Fibroblast of upper back skin (primary cell): ENCODE data around the gene RPL39L.
"Not testable (repeated sequence)": the region's sequence is repeated elsewhere in the genome, so short reads cannot be mapped to it uniquely, and the experiment has no call there.

Source experiments
- DNase-seq: peaks from one replicate; pipeline ENCODE4 v3.0.0-alpha.2; 2013

RPL39L gene

GRCh38 chr3:187139126-187139894 is at the start of gene RPL39L:
Gene RPL39L, minus strand, starts transcription at chr3:187139496. Its CDS starts 18,196 bp downstream, at chr3:187121300.
- peak; percentile 83 for DNase-seq

- no peak for DNase-seq
These were observed 49.6 kb upstream of the RPL39L start for GRCh38 chr3:187188931-187189330.

GRCh38 chr3:187186801-187187421 is 47.6 kb upstream of the RPL39L start:
- DNase-seq = peak; percentile 78

- DNase-seq = no peak
These were observed 47.1 kb upstream of the RPL39L start for GRCh38 chr3:187186375-187186774.

- no peak for DNase-seq
These were observed 46.5 kb upstream of the RPL39L start for GRCh38 chr3:187185759-187186158.

GRCh38 chr3:187183903-187184302 is 44.6 kb upstream of the RPL39L start:
- no peak for DNase-seq

GRCh38 chr3:187183210-187183862 is 44.0 kb upstream of the RPL39L start:
- DNase-seq = peak; percentile 53

- DNase-seq = no peak
These were observed 42.3 kb upstream of the RPL39L start for GRCh38 chr3:187181454-187182170.

- no peak for DNase-seq
These were observed 33.6 kb upstream of the RPL39L start for GRCh38 chr3:187172929-187173328.

- not testable (repeated sequence) for DNase-seq
These were observed 31.6 kb upstream of the RPL39L start for GRCh38 chr3:187170911-187171310.

- peak; percentile 69 for DNase-seq
These were observed 30.1 kb upstream of the RPL39L start for GRCh38 chr3:187169231-187169960.

- DNase-seq = no peak
These were observed 28.5 kb upstream of the RPL39L start for GRCh38 chr3:187167777-187168176.

- DNase-seq = no peak
These were observed 27.5 kb upstream of the RPL39L start for GRCh38 chr3:187166750-187167149.

GRCh38 chr3:187165144-187165543 is 25.8 kb upstream of the RPL39L start:
- peak; percentile 70 for DNase-seq

GRCh38 chr3:187162265-187162953 is 23.1 kb upstream of the RPL39L start:
- DNase-seq = no peak

- no peak for DNase-seq
These were observed 22.3 kb upstream of the RPL39L start for GRCh38 chr3:187161556-187161955.

- DNase-seq = no peak
These were observed 11.3 kb upstream of the RPL39L start for GRCh38 chr3:187150599-187150998.

GRCh38 chr3:187150186-187150585 is 10.9 kb upstream of the RPL39L start:
- no peak for DNase-seq

- DNase-seq = no peak
These were observed 7.1 kb upstream of the RPL39L start for GRCh38 chr3:187146389-187146788.

- DNase-seq = no peak
These were observed 6.0 kb upstream of the RPL39L start for GRCh38 chr3:187145149-187145895.

GRCh38 chr3:187139895-187140253 is 578 bp upstream of the RPL39L start:
- no peak for DNase-seq
